HEK293 (cell line): ENCODE results near the gene RNASEH2B.
A peak's percentile ranks its signal among the peaks of the same experiment; 100 is the strongest.

ENCODE experiments used
- CTCF ChIA-PET: fragments of 350-600 bp; formaldehyde crosslinking; extraction: SDS; loops from one replicate; lab custom pipeline; 2021; ENCODE audit warnings: antibody characterized with exemption; lab: Yijun Ruan, JAX
- POLR2A ChIA-PET: fragments of 300-600 bp; formaldehyde crosslinking; extraction: SDS; loops from one replicate; lab custom pipeline; 2020; ENCODE audit warnings: antibody characterized with exemption, inconsistent platforms; lab: Yijun Ruan, JAX
- H3K27ac ChIP-seq: fragments of 200-500 bp; sonication (Bioruptor generic); 2 replicates; pipeline ENCODE4 v1.5.1; 2014; ENCODE audit warnings: low read depth, low read length, control low read depth, inconsistent platforms; ENCODE audit errors: extremely low read depth
- H3K36me3 ChIP-seq, 2 experiments: fragments of 200-500 bp in 1 of 2; sonication (Bioruptor generic) in 1 of 2; 1 replicate in 1 of 2; 2 replicates in 1 of 2; pipeline ENCODE4 v1.5.1; 2014 to 2017; ENCODE audit warnings: inconsistent platforms in 2 of 2, low read length in 2 of 2; ENCODE audit not compliant: control insufficient read depth in 2 of 2, insufficient read depth in 1 of 2
- H3K4me1 ChIP-seq: fragments of 200-500 bp; sonication (Bioruptor generic); 2 replicates; pipeline ENCODE4 v1.5.1; 2014; ENCODE audit warnings: mild to moderate bottlenecking, low read length, inconsistent platforms; ENCODE audit not compliant: control insufficient read depth, insufficient read depth
- H3K4me3 ChIP-seq: 2 replicates; pipeline ENCODE4 v1.5.1; 2011; ENCODE audit warnings: low read depth, mild to moderate bottlenecking, control low read depth, low read length, moderate library complexity
- H3K9me3 ChIP-seq: fragments of 200-500 bp; sonication (Bioruptor generic); 2 replicates; pipeline ENCODE4 v1.5.1; 2014; ENCODE audit warnings: low read depth, low read length, inconsistent platforms; ENCODE audit not compliant: control insufficient read depth, insufficient read depth
- ATF2 ChIP-seq: fragments of 450-650 bp; formaldehyde crosslinking; IDR thresholded peaks from 2 replicates; pipeline ENCODE4 v1.5.1; 2016; ENCODE audit warnings: missing biosample characterization, missing genetic modification characterization, low read depth
- HOXC10 ChIP-seq: sonication (generic); formaldehyde crosslinking; IDR thresholded peaks from 2 replicates; pipeline ENCODE4 v1.8.1; 2023; ENCODE audit warnings: mild to moderate bottlenecking, missing genetic modification reagents
- INSM2 ChIP-seq: fragments of 450-650 bp; formaldehyde crosslinking; IDR thresholded peaks from 2 replicates; pipeline ENCODE4 v1.5.1; 2016; ENCODE audit warnings: missing biosample characterization, missing genetic modification characterization
- KLF7 ChIP-seq: fragments of 450-650 bp; formaldehyde crosslinking; IDR thresholded peaks from 2 replicates; pipeline ENCODE4 v1.5.1; 2016; ENCODE audit warnings: missing biosample characterization, missing genetic modification characterization, borderline replicate concordance
- MZF1 ChIP-seq: fragments of 450-650 bp; formaldehyde crosslinking; IDR thresholded peaks from 2 replicates; pipeline ENCODE4 v1.5.1; 2017; ENCODE audit warnings: missing biosample characterization, missing genetic modification characterization, borderline replicate concordance
- PRDM1 ChIP-seq: fragments of 450-650 bp; formaldehyde crosslinking; IDR thresholded peaks from 2 replicates; pipeline ENCODE4; 2016; ENCODE audit warnings: missing biosample characterization, missing genetic modification characterization
- SCRT1 ChIP-seq: fragments of 450-650 bp; formaldehyde crosslinking; IDR thresholded peaks from 2 replicates; pipeline ENCODE4 v1.5.1; 2016; ENCODE audit warnings: missing biosample characterization, missing genetic modification characterization, borderline replicate concordance
- ZBTB20 ChIP-seq: fragments of 450-650 bp; formaldehyde crosslinking; IDR thresholded peaks from 2 replicates; pipeline ENCODE4 v1.5.1; 2016; ENCODE audit warnings: missing biosample characterization, missing genetic modification characterization
- ZNF10 ChIP-seq: fragments of 450-650 bp; formaldehyde crosslinking; IDR thresholded peaks from 2 replicates; pipeline ENCODE4 v1.5.1; 2017; ENCODE audit warnings: missing biosample characterization, missing genetic modification characterization
- ZNF112 ChIP-seq: fragments of 450-650 bp; formaldehyde crosslinking; IDR thresholded peaks from 2 replicates; pipeline ENCODE4 v1.5.0; 2017; ENCODE audit warnings: missing biosample characterization, missing genetic modification characterization
- ZNF223 ChIP-seq: fragments of 450-650 bp; formaldehyde crosslinking; IDR thresholded peaks from 2 replicates; pipeline ENCODE4 v1.5.1; 2016; ENCODE audit warnings: missing biosample characterization, missing genetic modification characterization
- ZNF23 ChIP-seq: fragments of 450-650 bp; formaldehyde crosslinking; IDR thresholded peaks from 2 replicates; pipeline ENCODE4 v1.5.1; 2016; ENCODE audit warnings: missing biosample characterization, missing genetic modification characterization, borderline replicate concordance
- ZNF248 ChIP-seq: fragments of 450-650 bp; formaldehyde crosslinking; IDR thresholded peaks from 2 replicates; pipeline ENCODE4 v1.5.1; 2017; ENCODE audit warnings: missing biosample characterization, missing genetic modification characterization
- ZNF274 ChIP-seq, 2 experiments: fragments of 200-500 bp in 1 of 2; fragments of 450-650 bp in 1 of 2; sonication (Bioruptor generic) in 1 of 2; formaldehyde crosslinking in 1 of 2; IDR thresholded peaks; 2 replicates each; pipeline versions ENCODE4 v1.5.1 to v1.6.1; 2014 to 2016; ENCODE audit warnings: borderline replicate concordance in 1 of 2, inconsistent platforms in 1 of 2, low read length in 1 of 2, missing biosample characterization in 1 of 2, missing genetic modification characterization in 1 of 2
- ZNF350 ChIP-seq: fragments of 450-650 bp; formaldehyde crosslinking; IDR thresholded peaks from 2 replicates; pipeline ENCODE4 v1.5.0; 2017; ENCODE audit warnings: missing biosample characterization, mild to moderate bottlenecking, missing genetic modification characterization
- ZNF366 ChIP-seq: fragments of 450-650 bp; formaldehyde crosslinking; conservative IDR thresholded peaks from 2 replicates; pipeline ENCODE4 v1.5.1; 2016; ENCODE audit warnings: missing biosample characterization, missing genetic modification characterization
- ZNF501 ChIP-seq: fragments of 450-650 bp; formaldehyde crosslinking; IDR thresholded peaks from 2 replicates; pipeline ENCODE4 v1.5.1; 2016; ENCODE audit warnings: missing biosample characterization, missing genetic modification characterization
- ZNF558 ChIP-seq: fragments of 450-650 bp; formaldehyde crosslinking; IDR thresholded peaks from 2 replicates; pipeline ENCODE4 v1.5.1; 2016; ENCODE audit warnings: missing biosample characterization, missing genetic modification characterization
- ZNF596 ChIP-seq: fragments of 450-650 bp; IDR thresholded peaks from 2 replicates; pipeline ENCODE4 v1.5.0; 2018; ENCODE audit warnings: missing biosample characterization, mild to moderate bottlenecking, missing genetic modification characterization, moderate library complexity
- ZNF624 ChIP-seq: fragments of 450-650 bp; formaldehyde crosslinking; IDR thresholded peaks from 2 replicates; pipeline ENCODE4 v1.5.1; 2017; ENCODE audit warnings: missing biosample characterization, missing genetic modification characterization
- ZNF677 ChIP-seq: fragments of 450-650 bp; IDR thresholded peaks from 2 replicates; pipeline ENCODE4 v1.5.0; 2018; ENCODE audit warnings: missing biosample characterization, mild to moderate bottlenecking, missing genetic modification characterization, moderate library complexity
- TF ChIP-seq, protein P1 (sequence below): fragments of 450-650 bp; formaldehyde crosslinking; IDR thresholded peaks from 2 replicates; pipeline ENCODE4 v1.5.1; 2016; ENCODE audit warnings: missing biosample characterization, missing genetic modification characterization
- TF ChIP-seq, protein P2 (sequence below): fragments of 450-650 bp; formaldehyde crosslinking; IDR thresholded peaks from 2 replicates; pipeline ENCODE4 v1.5.1; 2016; ENCODE audit warnings: missing biosample characterization, missing genetic modification characterization

Gene RNASEH2B

GRCh38 chr13:50866817-50867636 is 42.6 kb upstream of the RNASEH2B start (continued):
- no peak for TF ChIP-seq ZNF10
- no peak for TF ChIP-seq SCRT1
- TF ChIP-seq ZNF596 (tag by site-specific recombination), result no peak
- peak; percentile 100 for TF ChIP-seq PRDM1 (tag by site-specific recombination)
- TF ChIP-seq ZNF366 (tag by site-specific recombination), result peak; percentile 93
- no peak for TF ChIP-seq ZNF112
- TF ChIP-seq INSM2 (tag by site-specific recombination), result no peak
- no peak for TF ChIP-seq ZNF558 (tag by site-specific recombination)
- TF ChIP-seq ZNF624, result no peak
- no peak for TF ChIP-seq HOXC10 (CRISPR knock-in tag)
- no peak for TF ChIP-seq ZBTB20 (tag by site-specific recombination)

- TF ChIP-seq ATF2 (tag by site-specific recombination) (no peak), ZNF223 (tag by site-specific recombination) (no peak), ZNF677 (no peak), ZNF23 (tag by site-specific recombination) (no peak), ZNF350 (no peak), ZNF274 (IDR thresholded peaks at IDR 0.05; ENCODE audit: low read length) (no peak), ZNF274 (tag by site-specific recombination; IDR thresholded peaks at IDR 0.05; ENCODE audit: borderline replicate concordance) (no peak), MZF1 (no peak), ZNF248 (tag by site-specific recombination) (no peak), KLF7 (tag by site-specific recombination) (no peak), ZNF501 (tag by site-specific recombination) (no peak)
- TF ChIP-seq, protein P1, sequence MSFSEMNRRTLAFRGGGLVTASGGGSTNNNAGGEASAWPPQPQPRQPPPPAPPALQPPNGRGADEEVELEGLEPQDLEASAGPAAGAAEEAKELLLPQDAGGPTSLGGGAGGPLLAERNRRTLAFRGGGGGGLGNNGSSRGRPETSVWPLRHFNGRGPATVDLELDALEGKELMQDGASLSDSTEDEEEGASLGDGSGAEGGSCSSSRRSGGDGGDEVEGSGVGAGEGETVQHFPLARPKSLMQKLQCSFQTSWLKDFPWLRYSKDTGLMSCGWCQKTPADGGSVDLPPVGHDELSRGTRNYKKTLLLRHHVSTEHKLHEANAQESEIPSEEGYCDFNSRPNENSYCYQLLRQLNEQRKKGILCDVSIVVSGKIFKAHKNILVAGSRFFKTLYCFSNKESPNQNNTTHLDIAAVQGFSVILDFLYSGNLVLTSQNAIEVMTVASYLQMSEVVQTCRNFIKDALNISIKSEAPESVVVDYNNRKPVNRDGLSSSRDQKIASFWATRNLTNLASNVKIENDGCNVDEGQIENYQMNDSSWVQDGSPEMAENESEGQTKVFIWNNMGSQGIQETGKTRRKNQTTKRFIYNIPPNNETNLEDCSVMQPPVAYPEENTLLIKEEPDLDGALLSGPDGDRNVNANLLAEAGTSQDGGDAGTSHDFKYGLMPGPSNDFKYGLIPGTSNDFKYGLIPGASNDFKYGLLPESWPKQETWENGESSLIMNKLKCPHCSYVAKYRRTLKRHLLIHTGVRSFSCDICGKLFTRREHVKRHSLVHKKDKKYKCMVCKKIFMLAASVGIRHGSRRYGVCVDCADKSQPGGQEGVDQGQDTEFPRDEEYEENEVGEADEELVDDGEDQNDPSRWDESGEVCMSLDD (tag by site-specific recombination), result no peak
- TF ChIP-seq, protein P2, sequence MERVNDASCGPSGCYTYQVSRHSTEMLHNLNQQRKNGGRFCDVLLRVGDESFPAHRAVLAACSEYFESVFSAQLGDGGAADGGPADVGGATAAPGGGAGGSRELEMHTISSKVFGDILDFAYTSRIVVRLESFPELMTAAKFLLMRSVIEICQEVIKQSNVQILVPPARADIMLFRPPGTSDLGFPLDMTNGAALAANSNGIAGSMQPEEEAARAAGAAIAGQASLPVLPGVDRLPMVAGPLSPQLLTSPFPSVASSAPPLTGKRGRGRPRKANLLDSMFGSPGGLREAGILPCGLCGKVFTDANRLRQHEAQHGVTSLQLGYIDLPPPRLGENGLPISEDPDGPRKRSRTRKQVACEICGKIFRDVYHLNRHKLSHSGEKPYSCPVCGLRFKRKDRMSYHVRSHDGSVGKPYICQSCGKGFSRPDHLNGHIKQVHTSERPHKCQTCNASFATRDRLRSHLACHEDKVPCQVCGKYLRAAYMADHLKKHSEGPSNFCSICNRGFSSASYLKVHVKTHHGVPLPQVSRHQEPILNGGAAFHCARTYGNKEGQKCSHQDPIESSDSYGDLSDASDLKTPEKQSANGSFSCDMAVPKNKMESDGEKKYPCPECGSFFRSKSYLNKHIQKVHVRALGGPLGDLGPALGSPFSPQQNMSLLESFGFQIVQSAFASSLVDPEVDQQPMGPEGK (tag by site-specific recombination), result no peak
- Histone ChIP-seq H3K36me3 (no peaks in the 10 kb centered on the region), H3K4me1 (no peaks in the 10 kb centered on the region), H3K27ac (no peak overlapping the region), H3K9me3 (no peaks in the 10 kb centered on the region), H3K4me3 (no peak overlapping the region)
- POLR2A ChIA-PET, result no interaction called here
- CTCF ChIA-PET, result no interaction called here
These were observed 42.0 kb upstream of the RNASEH2B start for GRCh38 chr13:50867637-50867945.
